Measurements from ENCODE around the gene MRPL3. TPM values are rescaled to one million over a fixed set of nuclear protein-coding genes. Genes with fewer than 3 reads are reported as not detected.

The MRPL3 gene
- total RNA-seq, result 10 to 100 TPM; 61.8 to 86.9 (median 69.3) TPM
- 10 to 100 TPM; 72.7 to 85.3 (median 82.2) TPM for polyA plus RNA-seq

DNA sequence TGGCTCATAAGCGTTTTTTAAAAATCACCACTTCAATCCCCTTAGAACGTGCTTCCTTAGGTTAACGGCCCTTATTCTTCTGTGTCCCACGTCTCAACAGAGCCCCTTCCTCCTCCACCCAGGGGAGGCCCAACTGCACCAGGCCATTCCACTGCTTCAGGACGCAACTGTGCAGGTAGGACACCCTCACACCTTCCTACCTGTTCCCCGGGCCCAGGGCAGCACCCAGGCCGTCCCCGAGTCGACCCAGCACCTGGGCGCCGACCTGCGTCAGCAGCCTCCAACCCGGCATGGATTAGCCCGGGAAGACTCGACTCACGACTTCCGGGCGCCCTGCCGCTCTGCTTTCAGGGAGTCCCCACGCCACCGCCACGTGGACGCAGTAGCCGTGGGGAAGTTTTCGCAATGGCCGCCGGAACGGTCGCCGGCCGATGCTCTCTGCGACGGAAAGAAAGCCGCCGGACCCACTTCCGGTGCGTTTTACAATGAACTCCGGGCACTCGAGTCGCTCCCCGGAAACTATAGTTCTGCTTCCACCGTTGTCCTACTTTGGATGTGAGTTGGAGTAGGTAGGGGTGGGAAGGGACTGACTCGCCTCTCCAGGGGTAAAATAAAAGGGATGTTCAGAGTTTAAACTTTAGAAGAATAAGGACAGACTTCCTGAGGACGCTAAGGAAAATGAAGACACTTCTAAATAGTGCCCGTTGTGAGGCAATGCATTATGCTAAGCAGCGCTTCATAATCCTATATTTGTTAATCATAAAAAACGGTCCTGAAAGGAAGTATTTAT is at the start of gene MRPL3:
Gene MRPL3 (minus strand): TSS at position 442 of the 790 bp plus-strand sequence. CDS start 150 bp downstream, at position 292.
- no peaks in the 10 kb centered on the region for H3K27me3 ChIP-seq
- H3K36me3 ChIP-seq, result peaks cover 0 to 28% (median 3%) of the 10 kb centered on the region in 4 donors
- 1 to 2% methylated on average over 47 of the region's 47 CpGs for WGBS, 2 donors
- TF ChIP-seq, protein P1, sequence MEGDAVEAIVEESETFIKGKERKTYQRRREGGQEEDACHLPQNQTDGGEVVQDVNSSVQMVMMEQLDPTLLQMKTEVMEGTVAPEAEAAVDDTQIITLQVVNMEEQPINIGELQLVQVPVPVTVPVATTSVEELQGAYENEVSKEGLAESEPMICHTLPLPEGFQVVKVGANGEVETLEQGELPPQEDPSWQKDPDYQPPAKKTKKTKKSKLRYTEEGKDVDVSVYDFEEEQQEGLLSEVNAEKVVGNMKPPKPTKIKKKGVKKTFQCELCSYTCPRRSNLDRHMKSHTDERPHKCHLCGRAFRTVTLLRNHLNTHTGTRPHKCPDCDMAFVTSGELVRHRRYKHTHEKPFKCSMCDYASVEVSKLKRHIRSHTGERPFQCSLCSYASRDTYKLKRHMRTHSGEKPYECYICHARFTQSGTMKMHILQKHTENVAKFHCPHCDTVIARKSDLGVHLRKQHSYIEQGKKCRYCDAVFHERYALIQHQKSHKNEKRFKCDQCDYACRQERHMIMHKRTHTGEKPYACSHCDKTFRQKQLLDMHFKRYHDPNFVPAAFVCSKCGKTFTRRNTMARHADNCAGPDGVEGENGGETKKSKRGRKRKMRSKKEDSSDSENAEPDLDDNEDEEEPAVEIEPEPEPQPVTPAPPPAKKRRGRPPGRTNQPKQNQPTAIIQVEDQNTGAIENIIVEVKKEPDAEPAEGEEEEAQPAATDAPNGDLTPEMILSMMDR (IDR thresholded peaks at IDR 0.05), result no peak
- TF ChIP-seq POLR2AphosphoS5 (IDR thresholded peaks at IDR 0.05) (peak; percentile 53 to 82 (median 73)), POLR2A (IDR thresholded peaks at IDR 0.05) (peak in 1 of 2 donors; percentile 22), EP300 (IDR thresholded peaks at IDR 0.05) (no peak)
- peak within 1 kb of the TSS; percentile 58 to 97 (median 80) for H3K4me3 ChIP-seq
- intact Hi-C loops (cut with DNase I), result no loop called here
- peak within 1 kb of the TSS; percentile 70 to 86 (median 74) for H3K27ac ChIP-seq
- H3K9me3 ChIP-seq, result no peaks in the 10 kb centered on the region
- peak; percentile 92 for DNase-seq
- H3K4me1 ChIP-seq, result peaks cover 0 to 27% (median 21%) of the 10 kb centered on the region in 4 donors

DNA sequence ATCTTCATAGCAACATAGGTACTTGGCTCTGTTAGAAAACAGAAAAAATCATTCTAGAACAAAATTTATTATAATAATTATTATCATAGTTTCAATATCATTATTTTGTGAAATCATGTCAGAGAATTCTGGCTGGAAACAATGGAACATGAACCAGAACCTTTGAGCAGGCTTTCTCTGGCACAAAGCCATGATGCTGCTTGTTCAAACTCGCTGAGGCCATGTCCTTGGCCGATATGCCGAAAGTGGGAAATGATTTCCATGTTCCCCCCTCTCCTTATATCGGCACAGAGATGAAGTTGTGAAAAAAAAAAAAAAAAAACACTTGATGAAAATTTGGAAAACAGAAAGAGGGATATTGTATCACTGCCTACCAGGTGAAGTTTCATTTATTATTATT is 49.0 kb upstream of the MRPL3 start:
- DNase-seq, result no peak
- Histone ChIP-seq H3K36me3 (no peaks in the 10 kb centered on the region), H3K4me1 (no peaks in the 10 kb centered on the region), H3K9me3 (no peaks in the 10 kb centered on the region), H3K27ac (no peak overlapping the region), H3K4me3 (no peak overlapping the region), H3K27me3 (no peaks in the 10 kb centered on the region)
- TF ChIP-seq, protein P1 (IDR thresholded peaks at IDR 0.05), result no peak
- TF ChIP-seq POLR2AphosphoS5 (IDR thresholded peaks at IDR 0.05), result no peak
- no peak for TF ChIP-seq EP300 (IDR thresholded peaks at IDR 0.05)
- TF ChIP-seq POLR2A (IDR thresholded peaks at IDR 0.05), result no peak
- intact Hi-C loops (cut with DNase I), result no loop called here
- WGBS, 2 donors, result 87 to 91% methylated on average over 4 of the region's 4 CpGs

DNA sequence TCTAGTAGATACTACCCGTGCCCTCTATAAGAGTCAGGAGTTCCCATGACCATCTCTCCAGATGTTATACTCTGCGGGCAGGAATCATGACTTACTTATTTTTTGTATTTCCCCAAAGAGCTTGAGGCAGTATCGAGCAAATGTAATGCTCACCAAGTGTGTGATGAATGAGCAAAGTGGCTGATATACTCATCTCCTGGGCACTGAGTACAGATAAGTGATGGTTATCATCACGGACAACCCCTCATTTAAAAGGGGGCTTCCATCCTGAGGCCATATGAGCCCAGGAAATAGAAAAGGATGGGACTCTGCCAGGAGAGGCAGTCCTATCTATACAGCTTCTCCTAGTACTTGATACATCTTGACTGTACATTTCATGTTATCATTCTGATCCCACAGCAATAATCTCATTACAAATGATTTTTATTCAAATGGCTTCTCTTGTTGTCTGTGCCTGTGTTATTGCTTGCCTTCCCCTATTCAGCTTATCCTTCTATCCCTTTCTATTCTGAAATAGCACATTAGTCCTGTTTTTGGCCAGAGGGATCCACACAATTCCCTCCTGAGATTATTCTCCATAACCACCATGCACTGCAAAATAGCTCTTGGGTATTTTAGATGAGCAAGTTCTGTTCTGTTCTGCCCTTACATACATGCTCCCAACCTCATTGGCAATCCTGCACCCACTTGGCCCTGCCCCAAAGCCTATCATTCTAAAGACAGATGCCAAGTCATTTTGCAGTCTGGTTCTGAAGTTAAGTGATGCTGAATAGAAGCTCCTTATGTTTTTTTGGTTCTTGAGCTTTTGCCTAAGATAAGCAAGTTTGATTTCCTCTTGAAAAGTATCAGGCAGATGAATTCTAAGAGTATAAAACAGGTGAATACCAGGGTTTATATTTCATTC is 48.0 kb upstream of the MRPL3 start:
- DNase-seq, result no peak
- no peak overlapping the region for H3K27ac ChIP-seq
- WGBS, 2 donors, result 69 to 77% methylated on average over 4 of the region's 4 CpGs

DNA sequence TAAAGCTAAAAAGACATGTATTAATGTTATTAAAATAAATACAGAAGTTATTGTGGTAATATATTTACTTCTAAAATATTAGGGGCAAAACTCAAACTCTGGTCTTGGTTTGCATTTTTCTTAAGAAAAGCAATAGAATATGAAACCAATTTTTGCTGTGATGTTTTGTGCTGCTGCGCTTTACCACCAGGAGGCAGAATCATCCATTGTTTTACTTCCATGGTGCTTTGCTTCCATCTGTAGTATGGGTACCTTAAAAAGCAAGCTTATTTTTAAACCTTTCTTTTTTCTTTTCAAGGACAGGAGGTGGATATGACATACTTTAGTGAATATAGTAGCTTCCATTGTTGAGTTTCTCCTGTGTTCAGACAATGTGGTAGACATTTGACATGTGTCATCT is 46.6 kb upstream of the MRPL3 start:
- WGBS, 2 donors, result 92 to 95% methylated on average over 1 of the region's 1 CpG
- Histone ChIP-seq H3K4me1 (peaks cover 0 to 1% (median 0%) of the 10 kb centered on the region in 4 donors), H3K27me3 (no peaks in the 10 kb centered on the region), H3K9me3 (no peaks in the 10 kb centered on the region), H3K36me3 (no peaks in the 10 kb centered on the region), H3K4me3 (no peak overlapping the region), H3K27ac (no peak overlapping the region)
- intact Hi-C loops (cut with DNase I), result no loop called here
- DNase-seq, result no peak
- TF ChIP-seq EP300 (IDR thresholded peaks at IDR 0.05) (no peak), POLR2A (IDR thresholded peaks at IDR 0.05) (no peak), POLR2AphosphoS5 (IDR thresholded peaks at IDR 0.05) (no peak)
- TF ChIP-seq, protein P1 (IDR thresholded peaks at IDR 0.05), result no peak

More for the DNA sequence above, 48.0 kb upstream of the MRPL3 start:
- no peaks in the 10 kb centered on the region for H3K36me3 ChIP-seq
- H3K4me3 ChIP-seq, result no peak overlapping the region
- intact Hi-C loops (cut with DNase I), result no loop called here
- no peaks in the 10 kb centered on the region for H3K4me1 ChIP-seq
- TF ChIP-seq EP300 (IDR thresholded peaks at IDR 0.05) (no peak), POLR2A (IDR thresholded peaks at IDR 0.05) (no peak), POLR2AphosphoS5 (IDR thresholded peaks at IDR 0.05) (no peak)
- TF ChIP-seq, protein P1 (IDR thresholded peaks at IDR 0.05), result no peak
- H3K9me3 ChIP-seq, result no peaks in the 10 kb centered on the region
- H3K27me3 ChIP-seq, result no peaks in the 10 kb centered on the region
